ENCODE measurements around the gene GHDC.

The GHDC gene

GRCh38 chr17:42182927-42183734 is 11.2 kb downstream of the GHDC start:
- no peak for DNase-seq

DNA sequence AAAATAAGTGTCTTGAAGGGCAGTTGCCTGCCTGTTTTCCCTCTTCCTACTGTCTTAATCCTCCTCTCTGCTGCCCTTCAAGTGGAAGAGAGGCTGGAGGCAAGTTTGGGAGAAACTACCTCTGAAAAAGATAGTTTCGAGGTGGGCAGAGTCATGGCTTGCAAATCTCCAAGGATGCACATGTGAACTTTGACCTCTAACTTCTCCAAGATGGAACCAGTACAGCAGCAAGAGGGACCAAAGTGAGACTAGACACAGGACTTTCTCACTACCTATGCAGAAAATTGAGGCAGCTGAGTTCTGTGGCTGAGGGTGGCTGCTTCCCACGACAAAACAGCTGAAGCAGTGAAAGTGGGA is 12.5 kb downstream of the GHDC start:
- DNase-seq, result no peak

DNA sequence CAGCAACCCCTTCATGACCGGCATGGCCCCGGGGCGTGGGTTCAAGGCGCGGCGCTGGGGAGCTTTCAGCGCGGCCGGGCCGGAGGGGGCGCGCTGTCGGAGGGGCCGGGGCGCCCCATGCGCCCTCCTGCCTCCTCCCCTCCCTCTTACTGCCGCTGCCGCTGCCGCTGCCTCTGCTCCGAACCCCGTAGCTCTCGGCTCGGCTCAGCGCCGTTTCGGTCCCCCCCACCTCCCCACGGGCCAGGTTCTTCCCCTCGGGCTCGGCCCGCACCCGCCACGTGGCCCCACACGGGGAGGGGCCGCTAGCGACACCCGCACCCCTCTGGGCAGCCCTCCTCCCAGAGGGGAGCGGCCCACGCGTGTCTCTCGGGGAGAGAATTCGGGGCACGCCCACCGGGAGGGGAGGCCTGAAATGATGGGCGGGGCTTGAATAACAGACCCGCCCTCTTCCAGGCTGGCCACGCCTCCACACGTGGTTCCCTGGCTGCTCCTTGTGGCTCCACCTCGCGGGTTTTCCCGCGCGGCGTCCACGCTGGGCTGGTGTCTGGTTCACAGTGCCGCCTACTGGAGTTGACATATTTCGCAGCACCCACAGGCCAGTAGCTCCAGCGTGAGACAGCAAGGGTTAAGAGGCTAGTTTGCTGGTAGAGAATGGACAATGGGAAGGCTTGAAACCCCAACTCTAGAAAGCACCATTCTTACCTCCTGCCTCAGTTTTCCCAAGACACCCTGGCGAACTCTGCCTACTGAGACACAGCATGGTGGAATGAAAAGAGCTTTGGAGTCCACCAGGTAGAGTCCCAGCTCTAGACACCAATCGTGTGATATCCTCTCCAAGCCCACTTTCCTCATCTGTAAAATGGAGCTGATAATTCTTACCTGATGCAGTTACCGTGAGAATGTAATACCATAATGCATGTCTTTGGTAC is 13.1 kb downstream of the GHDC start, which contains the start of gene KCNH4:
TSS of gene KCNH4 (minus strand) at position 221 of the 929 bp plus-strand sequence. CDS start at position 24, 197 bp downstream.
- peak; percentile 90 for DNase-seq

DNA sequence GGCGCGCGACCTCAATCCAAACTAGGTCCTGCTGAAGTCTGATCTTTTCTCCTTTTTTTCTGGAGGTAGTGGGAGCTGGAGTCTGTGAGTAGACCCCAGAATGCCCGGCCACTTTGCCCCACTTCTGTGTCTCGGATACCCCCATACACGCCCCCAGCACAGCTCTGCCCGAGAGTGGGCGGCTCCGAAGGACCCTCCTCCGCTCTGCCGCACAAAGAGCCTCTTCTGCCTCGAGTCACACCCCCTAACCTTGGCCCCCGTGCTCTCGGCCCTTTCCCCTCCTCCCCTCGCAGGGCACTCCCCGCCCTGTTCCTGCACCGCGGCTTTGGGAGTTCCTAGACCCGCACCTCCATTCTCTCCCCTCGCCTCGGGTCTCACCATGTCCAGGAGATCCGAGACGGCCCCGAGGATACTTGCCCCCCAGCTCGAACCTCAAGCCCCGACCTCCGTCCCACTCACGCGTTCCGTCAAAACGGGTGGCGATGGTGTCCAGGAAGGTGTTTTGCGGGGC is 13.8 kb downstream of the GHDC start:
- DNase-seq, result no peak

DNA sequence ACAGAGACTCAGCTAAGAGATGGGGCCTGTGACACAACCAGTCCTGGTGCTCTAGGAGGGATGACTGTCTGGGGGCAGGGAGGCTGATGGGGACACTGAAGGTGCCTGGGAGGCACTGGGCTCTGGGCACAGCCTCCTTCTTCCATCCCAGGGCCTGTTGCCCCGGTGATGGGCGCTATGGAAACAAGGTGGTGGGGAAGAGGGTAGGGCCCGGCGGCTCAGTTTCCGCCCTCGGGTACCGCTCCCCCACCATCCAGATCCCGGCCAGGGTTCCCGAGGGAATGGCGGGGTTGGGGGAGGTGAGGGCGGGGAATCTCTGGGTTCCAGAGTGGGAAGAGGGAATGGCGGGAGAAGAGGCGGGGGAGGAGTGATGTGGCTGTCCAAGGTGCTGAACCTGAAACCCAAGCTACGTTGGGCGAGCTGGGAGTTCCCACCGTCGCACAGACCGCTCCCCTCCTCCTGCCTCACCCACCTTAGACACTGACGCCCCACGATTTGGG is 14.3 kb downstream of the GHDC start:
- no peak for DNase-seq

- no peak for DNase-seq
These were observed 15.0 kb downstream of the GHDC start for GRCh38 chr17:42179335-42179734.

GRCh38 chr17:42178817-42179216 is 15.5 kb downstream of the GHDC start:
- DNase-seq, result no peak

DNA sequence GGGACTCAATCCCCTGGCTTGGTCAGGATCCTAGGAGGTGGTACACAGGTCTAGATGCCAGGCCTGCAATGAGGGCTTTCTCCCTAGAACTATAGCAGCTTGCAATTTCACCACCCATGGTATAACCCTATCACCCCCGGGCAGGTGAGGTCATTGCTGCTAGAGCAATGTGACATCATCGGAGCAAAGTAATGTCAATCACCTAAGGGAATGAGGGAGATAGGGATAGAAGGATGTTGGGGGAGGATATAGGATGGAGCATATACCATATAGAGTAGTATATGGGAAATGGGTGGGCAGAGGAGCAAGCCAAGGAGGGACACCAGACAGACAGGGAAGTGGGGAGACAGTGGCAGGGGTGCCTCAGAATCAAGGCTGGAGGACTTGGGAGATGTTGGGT is 16.6 kb downstream of the GHDC start:
- no peak for DNase-seq

DNA sequence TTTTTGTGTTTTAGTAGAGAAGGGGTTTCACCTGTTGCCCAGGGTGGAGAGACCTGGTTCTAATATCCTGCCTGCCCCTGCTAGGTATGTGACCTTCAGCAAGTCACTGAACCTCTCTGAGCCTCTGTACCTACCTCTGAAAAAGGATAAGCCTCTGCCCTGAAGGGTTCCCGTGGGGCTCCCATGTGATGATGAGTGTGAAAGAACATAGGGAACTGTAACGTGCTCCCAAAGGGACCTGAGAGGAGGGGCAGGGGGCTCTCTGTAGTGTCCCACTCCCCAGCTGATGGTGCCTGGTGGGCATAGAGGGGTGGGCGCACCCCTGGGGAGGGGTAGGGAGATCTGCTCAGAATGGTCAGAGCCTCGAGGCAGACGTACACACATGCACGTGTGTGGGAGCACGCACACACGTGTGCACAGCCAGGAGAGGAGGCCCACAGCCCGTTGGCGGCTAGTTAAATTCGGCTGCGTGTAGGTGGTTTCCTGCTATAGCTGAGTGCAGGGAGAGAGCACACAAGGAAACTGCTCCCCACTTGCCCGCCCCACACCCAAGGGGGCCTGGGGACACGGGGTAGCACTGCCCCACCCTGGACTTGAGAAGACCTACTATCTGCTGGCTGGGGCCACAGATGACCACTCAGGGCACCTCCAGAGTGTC is 20.0 kb downstream of the GHDC start:
- DNase-seq, result no peak

- DNase-seq, result no peak
These were observed 22.5 kb downstream of the GHDC start for GRCh38 chr17:42171831-42172230.

GRCh38 chr17:42169351-42169750 is 24.9 kb downstream of the GHDC start:
- DNase-seq, result no peak

DNA sequence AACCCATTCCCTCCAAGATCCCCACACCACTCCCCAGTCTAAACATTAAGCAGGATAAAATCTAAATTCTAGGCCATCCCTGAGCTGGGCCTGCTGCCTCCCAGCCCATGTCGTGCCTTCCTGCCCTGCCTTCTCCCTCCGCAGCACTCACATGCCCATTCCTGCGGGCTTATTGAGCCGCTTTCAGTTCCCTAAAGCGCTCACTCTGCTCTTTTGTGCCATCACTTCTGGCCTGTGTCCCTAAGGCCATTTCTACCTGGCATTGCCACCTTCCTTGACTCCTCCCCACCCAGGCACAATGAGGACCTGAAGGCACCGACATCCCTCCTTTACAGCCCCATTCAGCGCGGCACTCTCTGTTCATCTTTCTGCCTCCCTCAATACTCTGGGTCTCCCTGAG is 26.5 kb downstream of the GHDC start:
- DNase-seq, result no peak

DNA sequence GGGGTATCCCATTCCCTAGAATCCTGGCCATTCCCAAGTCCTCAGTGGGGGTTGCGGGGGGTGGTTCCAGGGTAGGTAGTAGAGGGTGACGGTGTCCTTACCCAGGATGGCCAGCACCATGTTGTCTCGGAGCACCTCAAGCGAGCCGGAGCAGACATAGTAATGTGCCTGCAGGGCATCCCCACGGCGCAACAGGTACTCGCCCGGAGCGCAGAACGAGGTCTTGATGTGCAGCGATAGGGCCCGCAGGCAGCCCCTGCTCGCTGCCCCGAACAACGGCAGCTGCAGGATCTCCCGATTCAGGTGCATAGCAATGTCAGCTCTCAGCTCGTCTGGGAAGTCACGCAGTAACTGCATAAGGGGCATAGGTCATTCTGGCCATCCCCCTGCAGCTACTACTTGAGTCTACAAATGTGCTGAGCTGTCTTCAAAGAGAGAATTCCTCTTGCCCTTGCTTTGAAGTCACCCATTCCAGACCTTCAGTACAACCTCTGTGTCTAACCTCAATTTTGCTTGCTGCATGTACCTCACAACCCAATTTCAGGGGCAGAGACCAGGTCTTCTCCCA is 28.0 kb downstream of the GHDC start:
- no peak for DNase-seq

- no peak for DNase-seq
These were observed 28.5 kb downstream of the GHDC start for GRCh38 chr17:42165751-42166150.

- no peak for DNase-seq
These were observed 30.4 kb downstream of the GHDC start for GRCh38 chr17:42163696-42164407.

- peak; percentile 53 for DNase-seq
These were observed 31.2 kb downstream of the GHDC start for GRCh38 chr17:42163113-42163512.

- DNase-seq, result no peak
These were observed 33.8 kb downstream of the GHDC start for GRCh38 chr17:42160531-42160910.

- no peak for DNase-seq
These were observed 34.3 kb downstream of the GHDC start for GRCh38 chr17:42159796-42160530.

DNA sequence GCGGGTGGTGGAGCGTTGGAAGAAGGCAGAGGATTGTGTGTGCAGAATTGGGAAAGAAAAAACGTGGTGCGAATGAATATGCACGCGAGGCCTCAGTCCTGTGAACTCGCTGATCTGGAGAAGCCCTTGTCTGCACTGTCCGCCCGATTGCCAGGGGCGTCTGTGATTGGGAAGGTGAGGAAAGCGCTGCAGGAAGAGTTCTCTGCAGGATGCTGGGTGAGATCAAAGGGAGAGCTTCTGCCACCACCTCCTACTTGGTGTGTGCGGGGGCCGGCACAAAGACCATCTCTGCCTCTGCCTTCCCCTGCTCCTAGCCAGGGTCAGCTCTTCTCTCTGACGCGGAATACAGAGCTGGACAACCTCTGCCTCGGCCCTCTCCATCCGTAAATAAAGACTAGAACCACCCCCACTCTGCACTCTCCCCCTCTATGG is 38.7 kb downstream of the GHDC start:
- DNase-seq, result no peak

GRCh38 chr17:42153919-42154742 is 40.2 kb downstream of the GHDC start:
- DNase-seq, result no peak
